Subcutaneous adipose tissue (tissue), 4 donors: Measurements from ENCODE around the gene TMEM52B. TPM values are rescaled to one million over a fixed set of nuclear protein-coding genes. Genes with fewer than 3 reads are reported as not detected.

Source experiments
- CTCF ChIP-seq: fragments of 450-650 bp; IDR thresholded peaks from one replicate; pipeline ENCODE4 v1.5.1; 2016; ENCODE audit warnings: low read depth, mild to moderate bottlenecking, control low read depth, antibody characterized with exemption, moderate library complexity
- total RNA-seq, 4 donors: library from RNA; depleted of rRNA; stranded (reverse); fragments of >200 nt; gene quantifications; one replicate each; pipeline ENCODE4 v1.1.0, GENCODE V29; 2016

The TMEM52B gene
- total RNA-seq, 4 donors from 2014 or later, result 0.85 TPM; not detected in 3

GRCh38 chr12:10213168-10214135 lies 34.6 kb downstream of the TMEM52B start:
- no peak for TF ChIP-seq CTCF

- no peak for TF ChIP-seq CTCF
These were observed 35.5 kb downstream of the TMEM52B start for GRCh38 chr12:10214136-10214894.

- TF ChIP-seq CTCF, result no peak
These were observed 36.0 kb downstream of the TMEM52B start for GRCh38 chr12:10214895-10215267.

GRCh38 chr12:10215436-10215835 lies 36.6 kb downstream of the TMEM52B start:
- TF ChIP-seq CTCF, result no peak

GRCh38 chr12:10218021-10218420 lies 39.2 kb downstream of the TMEM52B start:
- TF ChIP-seq CTCF, result no peak

GRCh38 chr12:10220398-10221077 lies 41.7 kb downstream of the TMEM52B start:
- TF ChIP-seq CTCF, result no peak
